Stimulated activated CD8-positive, alpha-beta memory T cell treated with anti-CD3 and anti-CD28 coated beads, Interleukin-4, amount 100 ng/mL, for 24 hours (primary cell): Measurements from ENCODE around the gene TACR2.

Source experiments
- DNase-seq: peaks from one replicate; pipeline ENCODE4 v3.0.0-alpha.2; 2020; ENCODE audit warnings: low read depth

TACR2 gene

DNA sequence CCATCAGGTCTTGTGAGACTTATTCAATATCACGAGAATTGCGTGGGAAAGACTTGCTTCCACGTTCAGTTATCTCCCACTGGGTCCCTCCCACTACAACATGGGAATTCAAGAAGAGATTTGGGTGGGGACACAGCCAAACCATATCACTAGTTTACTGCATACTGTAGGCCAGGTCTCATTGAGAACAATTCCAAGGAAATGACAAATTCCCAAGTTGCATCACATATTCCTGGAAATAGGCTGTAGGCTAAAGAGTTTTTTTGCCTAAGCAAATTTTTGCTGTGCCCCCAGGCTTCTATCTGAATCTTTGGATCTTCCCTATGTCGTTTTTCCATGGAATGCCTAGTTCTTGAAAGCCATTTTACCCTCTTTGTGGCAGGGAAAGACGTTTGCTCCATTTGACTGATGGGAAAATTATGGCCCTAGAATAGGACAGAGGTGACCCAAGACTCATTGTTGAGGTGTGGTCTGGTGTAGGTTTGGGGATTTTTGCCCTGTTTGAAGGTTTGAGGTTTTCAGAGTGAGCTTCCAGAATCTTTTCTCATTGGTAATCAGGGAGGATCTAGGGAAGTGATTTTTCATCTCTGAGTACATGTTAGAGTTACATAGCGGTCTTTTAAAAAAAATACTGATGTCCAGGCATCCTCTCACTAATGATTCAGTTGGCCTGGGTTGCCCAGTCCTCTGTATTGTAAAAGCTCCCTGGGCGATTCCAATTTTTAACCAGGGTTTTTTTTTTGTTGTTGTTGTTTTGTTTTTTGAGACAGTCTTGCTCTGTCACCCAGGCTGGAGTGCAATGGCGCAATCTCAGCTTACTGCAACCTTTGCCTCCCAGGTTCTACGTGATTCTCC lies 44.4 kb downstream of the TACR2 start:
- no peak for DNase-seq

DNA sequence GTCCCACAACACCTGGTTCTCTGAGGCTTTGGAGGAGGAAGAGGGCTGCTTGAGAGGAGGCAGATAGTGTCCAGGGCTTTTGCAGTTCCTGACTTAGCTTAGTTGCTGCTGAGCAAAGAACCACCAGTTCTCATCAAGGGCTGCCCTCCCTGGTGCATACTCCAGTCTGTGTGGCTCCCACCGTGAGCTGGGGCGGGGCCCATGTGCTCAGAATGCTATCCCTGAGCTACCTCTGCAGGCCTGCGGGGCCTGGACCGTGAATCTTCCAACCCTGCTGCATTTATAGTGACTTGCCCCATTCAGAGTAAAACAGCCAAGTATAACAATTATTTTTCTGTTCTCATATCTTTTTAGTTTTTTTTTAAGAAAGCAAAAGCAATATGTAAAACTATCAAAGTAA lies 49.2 kb downstream of the TACR2 start:
- no peak for DNase-seq

DNA sequence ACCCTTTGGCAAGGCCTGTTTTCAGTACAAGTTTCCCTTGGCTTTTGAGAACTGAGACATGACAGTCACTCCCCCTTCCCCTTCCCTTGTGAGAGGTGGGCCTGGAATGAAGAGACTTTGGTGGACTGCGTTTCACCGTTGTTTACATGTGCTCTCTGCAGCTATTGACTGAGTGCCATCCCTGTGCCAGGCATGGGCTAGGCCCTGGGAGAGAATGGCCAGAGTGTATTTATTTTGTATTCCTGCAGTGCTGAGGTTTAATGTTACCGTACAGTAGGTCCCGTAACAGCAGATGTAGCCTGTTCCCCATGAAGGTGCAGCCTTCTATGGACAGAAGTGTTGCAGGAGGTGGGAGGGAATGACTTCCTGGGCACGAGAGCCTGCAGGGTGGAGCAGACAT lies 50.0 kb downstream of the TACR2 start:
- no peak for DNase-seq

DNA sequence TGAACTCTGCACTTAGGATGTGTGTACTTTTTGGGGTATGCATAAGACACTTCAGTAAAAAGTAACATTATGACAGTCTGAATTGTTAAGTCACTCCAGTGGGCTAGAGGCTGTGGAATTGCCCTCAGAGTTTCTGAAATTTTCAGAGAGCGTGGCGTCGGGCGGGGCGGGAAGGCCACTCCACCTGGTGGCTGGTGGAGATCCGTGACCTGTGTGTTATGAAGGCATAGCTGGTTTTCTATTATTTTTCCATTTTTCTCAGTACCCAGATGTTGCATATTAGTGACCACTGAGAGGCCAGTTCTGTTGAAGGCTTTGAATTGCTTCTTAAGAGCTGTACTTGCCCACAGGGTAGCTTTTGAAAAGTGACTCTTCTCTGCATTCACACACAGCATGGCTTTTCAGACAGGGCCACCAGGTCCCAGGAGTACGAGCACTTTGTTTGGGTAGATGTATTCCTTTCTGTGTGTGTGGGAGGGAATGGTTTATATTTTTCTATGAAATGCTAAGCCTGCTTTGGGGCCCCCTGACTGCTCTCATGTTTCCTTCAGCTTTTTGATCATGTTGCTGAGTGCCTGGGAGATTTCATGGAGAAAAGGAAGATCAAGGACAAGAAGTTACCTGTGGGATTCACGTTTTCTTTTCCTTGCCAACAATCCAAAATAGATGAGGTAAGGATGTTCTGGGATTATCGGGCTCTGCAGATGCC lies 52.3 kb downstream of the TACR2 start:
- no peak for DNase-seq

DNA sequence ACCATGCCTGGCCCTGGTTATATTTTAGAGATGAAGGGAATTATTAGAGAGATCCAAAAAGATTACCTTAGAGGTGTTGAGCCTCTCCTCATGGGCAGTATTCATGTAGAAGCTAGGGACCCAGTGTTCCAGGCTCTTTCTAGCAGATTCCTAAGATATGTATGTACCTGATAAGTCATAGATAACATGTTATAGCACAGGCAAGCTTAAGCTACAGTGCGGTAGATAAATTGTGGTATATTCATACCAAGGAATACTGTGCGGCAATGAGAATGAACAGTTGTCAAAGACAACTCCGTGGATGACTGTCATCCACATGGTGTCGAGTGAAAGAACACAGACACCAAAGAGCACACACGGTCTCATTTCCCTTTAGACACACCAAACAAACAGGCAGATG lies 53.1 kb downstream of the TACR2 start:
- DNase-seq: no peak

DNA sequence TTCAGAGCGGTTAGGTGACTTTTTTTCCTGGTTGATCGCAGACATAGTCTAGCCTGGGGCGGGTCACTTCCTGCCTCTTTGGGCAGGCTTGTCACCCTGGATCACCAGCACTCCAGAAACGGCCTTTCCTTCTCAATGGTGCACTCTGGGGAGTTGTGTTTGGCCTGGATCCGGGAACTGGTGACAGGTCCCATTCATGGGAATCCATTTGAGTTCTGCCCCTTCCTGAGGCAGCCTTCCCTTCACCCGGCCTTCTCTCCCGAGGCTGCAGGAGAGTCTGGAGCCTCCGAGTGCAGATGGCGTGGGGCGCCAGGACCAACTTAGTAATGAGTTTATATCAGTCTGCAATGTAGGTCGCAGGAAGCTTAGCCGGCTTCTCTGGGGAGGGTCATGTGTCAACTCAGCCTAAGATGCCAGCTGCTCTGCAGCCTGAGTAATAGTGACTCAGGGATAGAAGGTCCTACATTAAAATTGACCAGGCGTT lies 54.2 kb downstream of the TACR2 start:
- DNase-seq: no peak

DNA sequence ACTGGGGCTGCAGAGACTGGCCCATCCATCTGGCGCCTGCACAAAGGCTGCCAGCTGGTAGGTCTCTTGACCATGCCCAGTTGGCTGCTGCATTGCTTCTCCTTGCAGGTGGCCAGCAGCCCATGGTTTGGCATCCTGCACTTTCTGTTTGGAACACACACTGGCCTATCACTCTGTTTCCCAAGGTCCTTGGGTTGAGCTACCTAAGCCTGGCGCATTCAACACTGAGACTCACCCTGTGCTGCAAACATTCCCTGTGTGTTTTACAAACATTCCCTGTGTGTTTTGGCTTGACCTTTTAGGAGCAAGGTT lies 55.5 kb downstream of the TACR2 start:
- DNase-seq: no peak

DNA sequence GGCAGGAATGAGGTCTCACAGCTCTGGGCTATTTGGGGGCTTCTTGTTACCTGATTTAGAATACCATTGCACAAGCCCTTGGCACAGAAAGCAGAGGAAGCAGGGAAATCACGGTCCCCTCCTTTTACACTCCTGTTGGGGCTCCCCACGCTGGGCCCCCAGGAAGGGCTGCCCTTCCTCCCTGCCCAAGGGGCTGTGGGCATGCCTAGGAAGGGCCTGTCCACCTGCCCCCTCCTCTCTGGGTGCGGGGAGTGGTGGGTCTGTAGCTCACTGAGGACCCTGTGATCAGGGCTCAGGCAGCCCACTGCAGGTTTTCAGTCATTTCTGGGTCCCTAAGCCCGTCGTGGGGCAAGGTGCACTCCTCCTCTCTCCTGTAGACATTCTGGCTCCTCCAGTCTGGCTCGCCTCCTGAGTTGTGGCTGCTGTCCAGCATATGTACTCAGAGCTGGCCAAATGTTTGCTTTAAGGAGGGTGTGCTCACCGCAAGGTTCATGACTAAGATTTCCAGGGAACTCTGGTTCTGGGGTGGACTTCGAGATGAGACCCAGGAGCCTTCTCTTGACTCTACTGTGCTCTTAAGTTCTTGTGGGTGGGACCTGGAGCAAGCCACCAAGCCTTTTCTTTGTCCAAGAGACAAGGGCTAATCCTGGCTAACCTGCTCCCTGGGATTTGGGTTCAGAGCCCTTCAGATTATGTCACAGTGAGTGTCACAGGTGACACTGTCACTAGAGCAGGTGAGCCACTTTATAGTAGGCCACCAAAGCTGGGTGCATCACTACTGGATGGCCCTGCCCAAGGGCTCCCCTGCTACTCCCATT lies 56.0 kb downstream of the TACR2 start:
- no peak for DNase-seq

DNA sequence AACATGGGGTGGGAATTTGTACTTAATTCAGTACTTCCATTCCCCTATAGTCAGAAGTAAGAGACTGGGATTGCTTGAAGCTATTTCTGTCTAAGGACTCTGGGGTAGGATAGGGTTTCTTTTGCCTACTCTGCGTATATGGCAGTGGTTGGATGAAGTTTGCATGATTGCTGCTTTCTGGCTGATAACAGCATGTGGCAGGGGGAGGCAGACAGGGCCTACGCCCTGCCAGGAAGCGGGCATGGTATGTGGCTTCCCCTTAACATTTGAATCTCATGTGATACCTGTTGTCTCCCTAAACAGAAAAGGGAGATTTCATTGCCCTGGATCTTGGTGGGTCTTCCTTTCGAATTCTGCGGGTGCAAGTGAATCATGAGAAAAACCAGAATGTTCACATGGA lies 57.1 kb downstream of the TACR2 start:
- no peak for DNase-seq

DNA sequence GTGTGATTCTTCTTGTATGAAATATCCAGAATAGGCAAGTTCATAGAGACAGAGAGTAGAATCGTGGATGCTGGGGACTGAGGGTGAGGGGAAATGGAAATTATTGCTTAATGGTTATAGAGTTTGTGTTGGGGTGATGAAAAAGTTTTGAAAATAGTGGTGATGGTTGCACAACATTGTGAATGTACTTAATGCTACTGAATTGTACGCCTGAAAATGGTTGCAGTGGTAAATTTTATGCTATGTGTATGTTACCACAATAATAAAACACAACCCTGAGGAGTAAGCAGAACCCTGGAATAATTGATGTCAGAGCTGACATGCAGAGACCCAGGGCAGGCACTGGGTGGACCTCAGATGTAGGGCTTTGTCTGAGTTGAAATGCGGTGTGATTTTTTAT lies 57.6 kb downstream of the TACR2 start:
- DNase-seq: no peak

DNA sequence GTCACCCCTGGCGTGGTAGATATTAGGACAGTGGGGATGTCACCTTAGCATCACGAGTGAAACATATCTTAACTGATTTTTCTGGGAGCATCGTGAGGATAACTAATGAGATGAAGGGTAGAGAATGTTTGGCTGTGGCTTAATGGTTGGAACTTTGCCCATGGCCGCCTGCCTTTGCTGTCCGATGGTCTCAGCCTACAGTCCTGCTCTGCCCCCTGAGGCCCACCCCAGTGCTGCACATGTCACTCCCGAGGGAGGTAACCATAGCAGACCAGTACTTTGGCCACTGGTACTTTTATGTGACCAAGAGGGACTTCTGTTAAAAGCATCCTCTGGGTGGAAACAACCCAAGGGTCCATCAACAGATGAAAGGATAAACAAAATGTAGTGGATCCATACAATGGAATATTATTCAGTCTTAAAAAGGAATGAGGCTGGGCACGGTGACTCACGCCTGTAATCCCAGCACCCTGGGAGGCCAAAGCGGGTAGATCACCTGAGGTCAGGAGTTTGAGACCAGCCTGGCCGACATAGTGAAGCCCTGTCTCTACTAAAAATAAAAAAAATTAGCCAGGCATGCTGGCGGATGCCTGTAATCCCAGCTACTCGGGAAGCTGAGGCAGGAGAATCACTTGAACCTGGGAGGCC lies 58.4 kb downstream of the TACR2 start:
- DNase-seq: no peak

DNA sequence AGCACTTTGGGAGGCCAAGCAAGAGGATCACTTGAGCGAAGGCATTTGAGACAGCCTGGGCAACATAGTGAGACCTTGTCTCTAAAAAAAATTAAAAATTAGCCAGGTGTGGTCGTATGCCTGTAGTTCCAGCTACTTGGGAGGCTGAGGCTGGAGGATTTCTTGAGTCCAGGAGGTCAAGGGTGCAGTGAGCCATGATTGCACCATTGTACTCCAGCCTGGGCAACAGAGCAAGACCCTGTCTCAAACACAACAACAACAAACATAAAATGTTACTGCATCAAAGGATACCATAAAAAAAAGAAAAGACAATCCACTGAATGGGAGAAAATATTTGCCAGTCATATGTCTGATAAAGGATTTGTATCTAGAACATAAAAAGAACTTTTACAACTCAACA lies 60.5 kb downstream of the TACR2 start:
- DNase-seq: no peak

DNA sequence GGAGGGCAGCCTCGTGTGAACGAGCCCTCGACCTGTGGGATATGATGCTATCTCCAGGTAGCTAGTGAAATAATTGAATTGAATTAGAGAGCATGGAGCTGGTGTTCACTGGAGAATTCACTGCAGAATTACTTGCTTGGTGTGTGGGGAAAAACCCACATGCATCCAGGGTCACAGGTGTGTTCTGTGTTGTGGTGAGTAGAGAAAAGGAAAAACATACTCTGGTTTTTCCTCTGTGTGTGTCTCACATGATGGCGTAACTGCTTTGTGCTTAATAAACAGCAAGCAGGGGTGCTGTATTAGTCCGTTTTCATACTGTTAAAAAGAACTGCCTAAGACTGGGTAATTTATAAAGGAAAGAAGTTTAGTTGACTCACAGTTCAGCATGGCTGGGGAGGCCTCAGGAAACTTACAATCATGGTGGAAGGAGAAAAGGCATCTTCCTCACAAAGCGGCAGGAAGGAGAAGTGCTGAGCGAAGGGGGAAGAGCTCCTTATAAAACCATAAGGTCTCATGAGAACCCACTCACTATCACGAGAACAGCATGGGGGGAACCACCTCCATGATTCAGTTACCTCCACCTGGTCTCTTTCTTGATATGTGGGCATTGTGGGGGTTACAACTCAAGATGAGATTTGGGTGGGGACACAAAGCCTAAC lies 62.6 kb downstream of the TACR2 start:
- no peak for DNase-seq
